ENCODE measurements around the gene RELN.

- TF ChIP-seq CTCF (optimal IDR thresholded peaks at IDR 0.05 in 1 of 3, IDR thresholded peaks at IDR 0.05 in 1 of 3, conservative IDR thresholded peaks at IDR 0.05 in 1 of 3; ENCODE audit: extremely low read depth in 1 of 3, insufficient read depth in 2 of 3, low read length in 3 of 3) = no peak
- no peak for TF ChIP-seq EZH2 (IDR thresholded peaks at IDR 0.05; ENCODE audit: low read length)
Observed at GRCh38 chr7:103944230-103944900, 45.1 kb downstream of the RELN start.

Data from keratinocyte (primary cell).